Glomerular endothelial cell (primary cell): Measurements from ENCODE around the gene GTF3C6. TPM values are rescaled to one million over a fixed set of nuclear protein-coding genes. Genes with fewer than 3 reads are reported as not detected.
"Not testable (repeated sequence)": the region's sequence is repeated elsewhere in the genome, so short reads cannot be mapped to it uniquely, and the experiment has no call there.

Experiments used
- DNase-seq: peaks from one replicate; pipeline ENCODE4 v3.0.0-alpha.2; 2011; ENCODE audit warnings: low read depth, low spot score; ENCODE audit errors: extremely low read depth
- total RNA-seq: library from RNA; depleted of rRNA; stranded (reverse); fragments of >200 nt; gene quantifications from 2 replicates; pipeline ENCODE4 v1.2.3, GENCODE V29; 2015

Gene GTF3C6
- total RNA-seq, 1 donor from 2014 or later = 53.3 TPM

DNA sequence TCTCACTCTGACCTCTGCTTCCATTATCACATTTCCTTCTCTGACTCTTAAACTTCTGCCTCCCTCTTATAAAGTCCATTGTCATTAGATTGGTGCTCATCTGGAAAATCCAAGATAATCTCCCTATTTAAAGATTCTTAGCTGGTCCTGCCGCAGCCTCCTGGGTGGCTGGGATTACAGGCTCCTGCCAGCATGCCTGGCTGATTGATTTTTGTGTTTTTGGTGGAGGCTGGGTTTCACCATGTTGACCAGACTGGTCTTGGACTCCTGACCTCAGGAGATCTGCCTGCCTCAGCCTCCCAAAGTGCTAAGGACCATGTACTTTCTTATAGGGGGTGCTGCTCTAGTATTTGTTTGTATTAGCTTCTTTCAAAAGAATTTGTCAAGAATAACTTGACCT is 18.1 kb downstream of the GTF3C6 start:
- no peak for DNase-seq

DNA sequence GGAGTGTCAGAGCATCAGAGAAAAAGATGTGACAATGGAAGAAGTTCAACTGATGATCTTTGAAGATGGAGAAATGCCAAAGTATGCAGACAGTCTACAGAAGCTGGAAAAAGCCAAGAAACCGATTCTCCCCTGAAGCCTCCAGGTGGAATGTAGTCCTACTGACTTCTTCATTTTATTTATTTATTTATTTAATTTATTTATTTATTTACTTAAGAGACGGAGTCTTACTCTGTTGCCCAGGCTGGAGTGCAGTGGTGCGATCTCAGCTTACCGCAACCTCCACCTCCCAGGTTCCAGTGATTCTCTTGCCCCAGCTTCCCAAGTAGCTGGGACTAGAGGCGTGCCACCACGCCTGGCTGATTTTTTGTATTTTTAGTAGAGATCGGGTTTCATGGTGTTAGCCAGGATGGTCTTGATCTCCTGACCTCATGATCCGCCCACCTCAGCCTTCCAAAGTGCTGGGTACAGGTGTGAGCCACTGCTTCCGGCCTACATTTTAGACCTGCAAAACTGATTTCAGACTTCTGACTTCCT is 21.1 kb downstream of the GTF3C6 start:
- no peak for DNase-seq

DNA sequence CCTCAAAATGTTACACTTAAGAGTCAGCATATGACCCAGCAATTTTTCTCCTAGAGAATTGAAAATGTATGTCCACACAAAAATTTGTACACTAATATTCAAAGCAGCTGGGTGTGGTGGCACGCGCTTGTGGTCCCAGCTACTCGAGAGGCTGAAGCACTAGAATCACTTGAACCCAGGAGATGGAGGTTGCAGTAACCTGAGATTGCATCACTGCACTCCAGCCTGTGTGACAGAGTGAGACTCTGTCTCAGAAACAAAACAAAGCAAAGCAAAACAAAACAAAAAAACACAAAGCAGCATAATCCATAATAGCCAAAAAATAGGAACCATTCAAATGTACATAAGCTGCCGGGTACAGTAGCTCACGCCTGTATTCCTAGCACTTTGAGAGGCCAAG is 21.7 kb downstream of the GTF3C6 start:
- DNase-seq = no peak

DNA sequence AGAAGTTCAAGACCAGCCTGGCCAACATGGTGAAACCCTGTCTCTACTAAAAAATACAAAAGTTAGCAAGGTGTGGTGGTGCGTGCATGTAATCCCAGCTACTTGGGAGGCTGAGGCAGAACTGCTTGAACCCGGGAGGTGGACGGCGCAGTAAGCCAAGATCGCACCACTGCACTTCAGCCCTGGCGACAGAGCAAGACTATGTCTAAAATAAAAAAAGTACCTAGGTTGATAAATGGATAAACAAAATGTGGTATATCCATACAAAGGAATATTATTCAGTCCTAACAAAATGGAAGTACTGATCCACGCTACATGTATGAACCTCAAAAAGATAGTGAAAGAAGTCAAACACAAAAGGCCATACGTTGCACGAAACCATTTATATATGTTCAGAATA is 22.1 kb downstream of the GTF3C6 start:
- DNase-seq = no peak

DNA sequence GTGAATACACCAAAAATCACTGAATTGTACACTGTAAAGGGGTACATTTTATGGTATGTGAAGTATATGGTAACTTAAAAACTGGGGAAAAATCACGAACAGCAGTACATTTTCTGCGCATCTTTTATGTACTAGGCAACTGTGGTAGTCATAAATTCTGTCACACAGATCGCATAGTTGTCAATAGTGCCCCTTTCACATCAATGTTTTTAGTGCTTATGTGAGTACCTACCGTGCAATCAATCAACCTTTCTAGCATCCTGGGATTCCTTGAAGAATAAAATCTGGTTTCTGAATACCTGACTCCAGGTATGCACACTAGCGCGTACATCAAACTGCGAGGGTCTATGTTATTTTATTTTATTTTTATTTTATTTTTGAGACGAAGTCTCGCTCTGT is 22.7 kb downstream of the GTF3C6 start:
- no peak for DNase-seq

DNA sequence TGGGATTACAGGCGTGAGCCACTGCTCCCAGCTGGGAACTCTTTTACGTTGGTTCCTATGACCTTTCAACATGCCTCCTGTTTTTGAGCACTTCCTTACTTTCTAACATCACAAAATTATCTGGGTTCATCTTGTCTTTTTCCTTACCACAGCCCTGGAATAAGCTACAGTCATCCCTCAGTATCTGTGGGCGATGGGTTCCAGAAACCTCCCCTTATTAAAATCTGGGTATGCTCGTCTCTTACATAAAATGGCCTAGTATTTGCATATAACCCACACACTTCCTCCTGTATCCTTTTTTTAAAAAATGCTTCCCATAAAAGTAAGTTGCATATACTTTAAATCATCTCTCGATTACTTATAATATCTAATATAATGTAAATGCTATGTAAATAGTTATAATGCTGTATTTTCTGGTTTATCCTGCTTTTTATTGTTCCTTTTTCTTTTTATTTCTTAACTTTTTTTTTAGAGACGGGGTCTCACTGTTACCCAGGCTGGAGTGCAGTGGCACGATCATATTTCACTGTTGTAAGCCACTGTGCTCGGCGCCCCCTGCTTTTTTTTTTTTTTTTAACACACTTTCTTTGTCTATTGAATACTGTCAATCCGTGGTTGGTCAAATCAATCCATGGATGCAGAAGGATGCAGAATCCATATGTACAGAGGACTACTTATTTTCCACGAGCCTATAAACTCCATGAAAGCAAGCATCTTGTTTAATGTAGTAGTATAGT is 32.5 kb downstream of the GTF3C6 start:
- no peak for DNase-seq

DNA sequence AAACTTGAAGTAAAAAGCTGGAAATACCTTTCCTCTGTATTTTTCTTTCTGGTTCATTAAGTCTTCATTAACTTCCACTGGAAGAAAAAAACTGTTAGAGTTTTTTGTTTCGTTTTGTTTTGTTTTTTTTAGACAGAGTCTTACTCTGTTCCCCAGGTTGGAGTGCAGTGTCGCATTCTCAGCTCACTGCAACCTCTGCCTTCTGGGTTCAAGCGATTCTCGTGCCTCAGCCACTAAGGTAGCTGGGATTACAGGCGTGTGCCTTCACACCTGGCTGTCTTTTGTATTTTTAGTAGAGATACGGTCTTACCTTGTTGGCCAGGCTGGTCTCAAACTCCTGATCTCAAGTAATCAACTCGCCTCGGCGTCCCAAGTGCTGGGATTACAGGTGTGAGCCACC is 38.2 kb downstream of the GTF3C6 start:
- no peak for DNase-seq

DNA sequence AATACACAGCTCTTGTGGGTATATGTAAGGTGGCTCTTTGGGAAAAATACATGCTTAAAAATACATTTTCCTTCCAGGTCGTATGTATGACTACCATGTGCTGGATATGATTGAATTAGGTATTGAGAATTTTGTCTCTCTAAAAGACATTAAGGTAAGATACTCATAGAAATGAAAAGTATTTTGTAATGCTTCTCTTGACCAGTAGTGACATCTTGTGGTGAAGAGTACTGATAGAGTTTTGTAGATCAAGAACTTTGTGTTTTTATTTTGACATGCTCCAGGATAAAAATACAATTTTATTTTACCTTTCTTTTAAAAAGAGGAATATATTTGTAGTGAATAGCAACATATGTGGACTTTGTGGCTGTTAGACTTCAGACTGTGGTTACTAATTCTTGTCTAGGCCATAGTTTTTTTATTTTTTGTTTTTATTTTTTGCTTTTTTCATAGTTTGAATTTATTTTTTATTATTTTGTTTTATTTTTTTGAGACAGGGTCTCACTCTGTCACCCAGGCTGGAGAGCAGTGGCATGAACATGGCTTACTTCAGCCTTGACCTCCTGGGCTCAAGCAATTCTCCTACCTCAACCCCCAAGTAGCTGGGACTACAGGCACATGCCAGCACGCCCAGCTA is 41.2 kb downstream of the GTF3C6 start:
- DNase-seq = no peak

DNA sequence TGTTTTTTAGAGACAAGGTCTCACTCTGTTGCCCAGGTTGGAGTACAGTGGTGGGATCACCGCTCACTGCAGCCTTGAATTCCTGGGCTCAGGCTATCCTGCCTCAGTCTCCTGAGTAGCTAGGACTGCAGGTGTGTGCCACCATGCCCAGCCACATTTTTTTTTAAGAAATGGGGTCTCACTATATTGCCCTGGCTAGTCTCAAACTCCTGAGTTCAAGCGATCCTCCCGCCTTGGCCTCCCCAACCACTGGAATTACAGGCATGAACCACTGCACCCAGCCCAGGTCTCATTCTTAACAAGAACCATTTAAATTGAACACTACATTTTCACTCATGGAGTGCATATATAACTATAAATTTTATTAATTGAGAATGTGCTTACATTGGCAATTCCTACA is 43.8 kb downstream of the GTF3C6 start:
- no peak for DNase-seq

DNA sequence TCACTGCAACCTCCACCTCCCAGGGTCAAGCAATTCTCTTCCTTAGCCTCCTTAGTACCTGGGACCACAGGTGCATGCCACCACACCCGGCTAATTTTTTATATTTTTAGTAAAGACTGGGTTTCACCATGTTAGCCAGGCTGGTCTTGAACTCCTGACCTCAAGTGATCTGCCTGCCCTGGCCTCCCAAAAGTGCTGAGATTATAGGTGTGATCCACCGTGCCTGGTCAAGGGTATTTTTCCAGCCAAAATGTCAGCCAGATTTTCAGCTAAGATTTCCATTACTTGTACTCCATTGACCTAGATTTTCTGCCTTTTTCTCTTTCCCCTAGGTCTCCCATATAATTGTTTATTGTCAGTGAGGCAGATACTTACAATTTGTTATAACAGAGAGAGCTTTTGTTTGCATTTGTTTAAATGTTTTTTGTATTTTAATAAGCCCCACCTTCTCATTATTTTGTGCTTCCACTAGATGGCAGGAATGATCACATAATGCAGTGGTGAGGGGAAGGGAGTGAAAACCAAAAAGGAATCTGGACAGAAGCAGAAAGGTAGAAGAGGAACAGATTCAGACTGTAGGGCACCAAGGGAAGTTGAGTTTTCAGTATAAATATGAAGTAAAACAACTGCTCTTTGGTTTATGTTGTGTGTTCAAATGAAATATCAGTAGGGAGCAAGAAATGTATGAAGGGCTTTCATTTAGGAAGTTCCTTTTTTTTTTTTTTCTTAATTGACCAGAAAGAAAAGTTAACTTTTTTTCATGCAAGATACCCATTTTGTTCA is 53.0 kb downstream of the GTF3C6 start:
- peak; percentile 7 for DNase-seq

DNA sequence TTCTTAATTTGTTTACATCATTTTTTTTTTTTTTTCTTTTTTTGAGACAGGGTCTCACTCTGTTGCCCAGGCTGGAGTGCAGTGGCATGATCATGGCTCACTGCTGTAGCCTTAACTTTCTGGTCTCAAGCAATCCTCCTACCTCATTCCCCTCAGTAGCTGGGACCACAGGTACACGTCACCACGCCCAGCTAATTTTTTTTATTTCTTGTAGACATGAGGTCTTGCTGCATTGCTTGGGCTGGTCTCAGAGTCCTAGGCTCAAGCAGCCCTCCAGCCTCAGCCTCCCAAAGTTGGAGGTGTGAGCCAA is 53.6 kb downstream of the GTF3C6 start:
- no peak for DNase-seq

DNA sequence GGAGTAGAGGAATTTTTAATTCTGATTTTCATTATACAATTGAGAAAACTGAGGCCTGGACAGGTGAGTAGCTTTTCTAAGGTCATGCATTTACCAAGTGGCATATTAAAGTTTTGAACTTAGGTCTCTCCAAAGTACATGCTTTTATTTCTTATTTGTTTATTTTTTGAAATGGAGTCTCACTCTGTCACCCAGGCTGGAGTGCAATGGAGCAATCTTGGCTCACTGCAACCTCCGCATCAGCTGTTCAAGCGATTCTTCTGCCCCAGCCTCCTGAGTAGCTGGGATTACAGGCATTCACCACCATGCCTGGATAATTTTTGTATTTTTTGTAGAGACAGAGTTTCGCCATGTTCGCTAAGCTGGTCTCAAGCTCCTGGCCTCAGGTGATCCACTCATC is 54.0 kb downstream of the GTF3C6 start:
- DNase-seq = not testable (repeated sequence)

DNA sequence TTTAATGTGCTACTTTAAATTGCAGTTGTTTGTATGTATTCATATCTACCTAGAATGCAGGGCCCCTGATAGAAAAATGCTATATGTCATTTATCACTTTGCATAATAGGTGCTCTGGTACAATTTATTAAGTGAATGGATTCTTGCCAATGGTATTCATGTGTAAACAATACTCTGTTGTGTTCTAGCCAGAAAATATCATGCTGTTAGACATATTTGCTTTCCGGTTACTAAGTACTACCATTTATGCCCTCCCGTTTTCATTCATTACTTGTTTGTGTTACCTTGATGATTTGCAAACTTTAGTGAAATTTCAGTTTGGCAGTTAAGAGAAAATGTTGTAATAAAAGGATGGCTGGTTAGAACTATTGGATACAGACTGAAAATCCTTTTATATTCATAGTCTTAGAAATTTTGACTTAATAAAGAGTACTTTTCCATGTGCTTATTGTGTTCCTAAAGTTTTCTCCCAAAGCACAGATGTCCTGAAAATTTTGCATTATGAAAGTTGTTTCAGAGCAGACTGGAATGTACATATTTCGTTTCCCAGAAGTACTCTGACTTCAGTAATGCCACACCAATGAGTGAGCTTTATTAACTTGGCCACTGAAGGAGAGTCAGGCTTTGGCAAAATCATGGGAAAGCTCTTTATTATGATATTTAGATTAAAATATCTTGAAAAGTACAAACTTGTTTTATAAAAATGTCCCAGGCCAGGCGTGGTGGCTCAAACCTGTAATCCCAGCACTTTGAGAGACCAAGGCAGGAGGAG is 54.8 kb downstream of the GTF3C6 start:
- DNase-seq = no peak

DNA sequence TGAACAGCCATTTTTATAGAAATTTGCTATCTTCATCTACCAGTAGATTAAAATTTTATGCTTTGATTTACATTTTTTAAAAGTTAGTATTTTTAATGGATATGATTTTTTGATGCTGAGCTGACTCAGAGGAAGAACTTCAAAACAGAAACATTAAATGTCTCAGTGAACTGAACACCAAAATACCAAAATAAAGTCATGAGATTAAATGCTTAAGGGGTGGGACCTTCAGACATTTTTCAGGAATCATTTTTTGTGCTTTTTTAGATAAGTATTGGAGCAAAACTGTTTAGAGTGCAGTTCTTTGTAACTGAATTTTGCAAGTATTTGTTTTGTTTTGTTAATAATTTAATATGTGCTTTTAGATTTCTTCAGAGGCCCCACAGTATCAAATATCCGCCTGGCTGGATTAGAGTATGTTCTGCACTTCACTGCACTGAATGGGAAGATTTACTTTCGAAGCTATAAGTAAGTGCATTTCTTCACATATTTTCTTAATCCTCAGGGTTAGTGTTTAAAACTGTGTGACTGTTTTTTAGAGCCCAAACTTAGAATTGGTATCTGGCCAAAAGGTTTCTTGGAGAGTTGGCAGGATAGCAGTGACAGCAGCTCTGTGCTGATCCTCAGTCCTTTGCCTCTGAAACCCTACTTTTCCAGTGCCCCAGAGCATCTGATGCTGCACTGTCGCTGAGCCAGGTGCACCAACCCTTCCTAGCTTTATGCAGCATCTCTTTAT is 57.1 kb downstream of the GTF3C6 start:
- DNase-seq = no peak

DNA sequence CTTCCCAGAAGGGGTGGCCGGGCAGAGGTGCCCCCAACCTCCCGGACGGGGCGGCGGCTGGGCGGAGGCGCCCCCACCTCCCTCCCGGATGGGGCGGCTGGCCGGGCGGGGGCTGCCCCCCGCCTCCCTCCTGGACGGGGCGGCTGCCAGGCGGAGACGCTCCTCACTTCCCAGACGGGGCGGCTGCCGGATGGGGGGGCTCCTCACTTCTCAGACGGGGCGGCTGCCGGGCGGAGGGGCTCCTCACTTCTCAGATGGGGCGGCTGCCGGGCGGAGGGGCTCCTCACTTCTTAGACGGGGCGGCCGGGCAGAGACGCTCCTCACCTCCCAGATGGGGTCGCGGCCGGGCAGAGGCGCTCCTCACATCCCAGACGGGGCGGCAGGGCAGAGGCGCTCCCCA is 58.7 kb downstream of the GTF3C6 start:
- DNase-seq = not testable (repeated sequence)

Other genes with a start within 250 kb of the GTF3C6 start
- gene CDK19, start 143.2 kb upstream of the GTF3C6 start, total RNA-seq = 7.9 and 13.1 TPM in 2 replicates
- 36.8 and 57.8 TPM in 2 replicates for gene AMD1, start 83.9 kb upstream of the GTF3C6 start, total RNA-seq
- 24.4 and 24.8 TPM in 2 replicates for gene RPF2, start 23.3 kb downstream of the GTF3C6 start, total RNA-seq
- 0.29 TPM in 1 of 2 replicates, not detected in the other for gene SLC16A10, start 128.8 kb downstream of the GTF3C6 start, total RNA-seq